Osteoblast (primary cell): ENCODE results near the gene TBXAS1. TPM values are rescaled to one million over a fixed set of nuclear protein-coding genes. Genes with fewer than 3 reads are reported as not detected.
A peak's percentile ranks its signal among the peaks of the same experiment; 100 is the strongest.

Experiments
- DNase-seq: peaks from one replicate; pipeline ENCODE4 v3.0.0; 2011; ENCODE audit warnings: low spot score, mixed read lengths; ENCODE audit not compliant: insufficient read length; ENCODE audit errors: missing footprints
- H2AFZ ChIP-seq: 2 replicates; pipeline ENCODE4 v1.6.0; 2011; ENCODE audit warnings: mild to moderate bottlenecking, low read length
- H3K27ac ChIP-seq: 2 replicates; pipeline ENCODE4 v1.5.1; 2011; ENCODE audit warnings: mild to moderate bottlenecking, low read depth, low read length, moderate library complexity
- H3K27me3 ChIP-seq: 2 replicates; pipeline ENCODE4 v1.6.0; 2012; ENCODE audit warnings: mild to moderate bottlenecking, control low read depth, inconsistent platforms, low read length, moderate library complexity; ENCODE audit not compliant: insufficient read depth
- H3K36me3 ChIP-seq: 2 replicates; pipeline ENCODE4 v1.5.1; 2011; ENCODE audit warnings: mild to moderate bottlenecking, low read length, control low read depth, moderate library complexity; ENCODE audit not compliant: insufficient read depth
- H3K4me1 ChIP-seq: 2 replicates; pipeline ENCODE4 v1.5.1; 2011; ENCODE audit warnings: mild to moderate bottlenecking, low read length, control low read depth, moderate library complexity; ENCODE audit not compliant: insufficient read depth
- H3K4me2 ChIP-seq: 2 replicates; pipeline ENCODE4 v1.6.0; 2011; ENCODE audit warnings: mild to moderate bottlenecking, low read length; ENCODE audit not compliant: insufficient read depth
- H3K4me3 ChIP-seq: fragments of 200-600 bp; sonication (generic); 3 replicates; pipeline ENCODE4 v1.5.1; 2012; ENCODE audit warnings: mild to moderate bottlenecking, low read length, inconsistent platforms; ENCODE audit not compliant: insufficient read depth
- H3K79me2 ChIP-seq: 2 replicates; pipeline ENCODE4 v1.6.0; 2012; ENCODE audit warnings: mild to moderate bottlenecking, low read length, control low read depth, inconsistent platforms; ENCODE audit not compliant: insufficient read depth
- H3K9me3 ChIP-seq: 2 replicates; pipeline ENCODE4 v1.5.1; 2011; ENCODE audit warnings: low read depth, low read length, control low read depth
- H4K20me1 ChIP-seq: 2 replicates; pipeline ENCODE4 v1.6.0; 2012; ENCODE audit warnings: mild to moderate bottlenecking, low read length, control low read depth; ENCODE audit not compliant: insufficient read depth
- total RNA-seq: library from RNA; depleted of rRNA; stranded (reverse); fragments of >200 nt; gene quantifications from 2 replicates; pipeline ENCODE4 v1.2.3, GENCODE V29; 2012
- TF ChIP-seq, protein P1 (sequence below): IDR thresholded peaks from 2 replicates; pipeline ENCODE4 v1.5.1; 2011; ENCODE audit warnings: mild to moderate bottlenecking, low read depth, low read length, moderate library complexity; ENCODE audit errors: extremely low read depth

TBXAS1 gene
- total RNA-seq, result 0.59 and 0.72 TPM in 2 replicates

DNA sequence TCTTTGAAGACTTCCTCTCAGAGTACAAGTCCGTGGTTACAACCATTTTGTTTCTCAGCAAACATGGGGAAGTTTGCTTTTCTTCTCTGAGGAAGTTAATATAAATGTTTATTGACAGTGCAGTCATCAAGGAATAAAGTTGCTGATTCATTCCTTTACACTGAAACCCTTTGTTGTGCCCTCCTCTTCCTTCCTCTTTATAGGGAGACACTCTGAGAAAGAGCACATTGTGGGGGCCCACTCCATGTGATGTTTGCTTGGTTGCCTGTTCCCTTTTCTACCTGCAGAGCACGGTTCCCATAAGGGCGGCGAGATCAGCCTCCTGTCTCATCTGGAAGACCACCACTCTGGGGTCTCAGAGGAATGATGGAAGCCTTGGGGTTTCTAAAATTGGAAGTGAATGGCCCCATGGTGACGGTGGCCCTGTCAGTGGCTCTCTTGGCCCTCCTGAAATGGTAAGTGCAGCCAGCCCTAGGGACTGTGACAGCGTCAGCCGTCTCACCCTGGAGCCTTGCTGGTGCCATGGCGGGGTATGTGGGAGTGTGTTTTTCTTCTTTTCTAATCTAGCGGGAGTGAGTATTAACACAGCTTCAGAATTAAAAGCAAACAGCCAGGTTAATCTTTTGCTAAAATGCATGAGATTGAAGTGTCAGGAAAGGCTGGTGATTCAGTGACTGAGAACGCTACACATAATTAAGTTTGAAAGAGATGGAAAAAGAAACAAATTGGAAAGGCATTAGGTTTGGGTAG, at the start of gene TBXAS1:
TSS of gene TBXAS1 (plus strand) at position 240 of the 750 bp plus-strand sequence. CDS start at position 367, 127 bp downstream.
- H3K36me3 ChIP-seq, result no peaks in the 10 kb centered on the region
- no peaks in the 10 kb centered on the region for H3K9me3 ChIP-seq
- no peak within 1 kb of the TSS for H3K27ac ChIP-seq
- H3K79me2 ChIP-seq, result no peaks in the 10 kb centered on the region
- H3K4me3 ChIP-seq, result no peak within 1 kb of the TSS
- TF ChIP-seq, protein P1, sequence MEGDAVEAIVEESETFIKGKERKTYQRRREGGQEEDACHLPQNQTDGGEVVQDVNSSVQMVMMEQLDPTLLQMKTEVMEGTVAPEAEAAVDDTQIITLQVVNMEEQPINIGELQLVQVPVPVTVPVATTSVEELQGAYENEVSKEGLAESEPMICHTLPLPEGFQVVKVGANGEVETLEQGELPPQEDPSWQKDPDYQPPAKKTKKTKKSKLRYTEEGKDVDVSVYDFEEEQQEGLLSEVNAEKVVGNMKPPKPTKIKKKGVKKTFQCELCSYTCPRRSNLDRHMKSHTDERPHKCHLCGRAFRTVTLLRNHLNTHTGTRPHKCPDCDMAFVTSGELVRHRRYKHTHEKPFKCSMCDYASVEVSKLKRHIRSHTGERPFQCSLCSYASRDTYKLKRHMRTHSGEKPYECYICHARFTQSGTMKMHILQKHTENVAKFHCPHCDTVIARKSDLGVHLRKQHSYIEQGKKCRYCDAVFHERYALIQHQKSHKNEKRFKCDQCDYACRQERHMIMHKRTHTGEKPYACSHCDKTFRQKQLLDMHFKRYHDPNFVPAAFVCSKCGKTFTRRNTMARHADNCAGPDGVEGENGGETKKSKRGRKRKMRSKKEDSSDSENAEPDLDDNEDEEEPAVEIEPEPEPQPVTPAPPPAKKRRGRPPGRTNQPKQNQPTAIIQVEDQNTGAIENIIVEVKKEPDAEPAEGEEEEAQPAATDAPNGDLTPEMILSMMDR, result no peak
- no peak for DNase-seq
- peaks cover 10% of the 10 kb centered on the region for H3K4me1 ChIP-seq
- no peaks in the 10 kb centered on the region for H4K20me1 ChIP-seq
- peak within 1 kb of the TSS; percentile 59 for H2AFZ ChIP-seq
- peak within 1 kb of the TSS; percentile 23 for H3K4me2 ChIP-seq
- no peaks in the 10 kb centered on the region for H3K27me3 ChIP-seq

DNA sequence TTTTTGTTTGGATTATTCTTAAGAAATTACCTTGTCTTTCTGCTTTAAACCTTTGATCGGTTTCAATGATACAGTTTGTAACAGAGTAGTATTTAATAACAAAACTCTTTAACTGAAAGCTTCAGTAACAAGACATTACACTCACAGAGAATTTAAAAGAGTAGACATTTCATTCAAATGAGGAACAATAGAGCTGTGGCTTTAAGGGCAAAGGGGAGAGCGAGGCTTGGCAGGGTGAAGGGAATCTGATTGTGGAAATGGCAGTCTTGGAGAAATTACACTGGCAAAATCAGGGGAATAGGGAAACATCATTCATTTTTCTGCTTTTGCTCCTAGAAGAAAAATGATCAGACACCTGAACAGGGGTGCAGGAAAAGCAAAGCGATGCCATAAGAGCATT, 46.1 kb upstream of the TBXAS1 start:
- Histone ChIP-seq H3K9me3 (no peaks in the 10 kb centered on the region), H3K27me3 (no peaks in the 10 kb centered on the region), H2AFZ (no peak overlapping the region), H4K20me1 (no peaks in the 10 kb centered on the region), H3K4me3 (no peak overlapping the region), H3K4me2 (no peak overlapping the region), H3K4me1 (no peaks in the 10 kb centered on the region), H3K27ac (no peak overlapping the region), H3K79me2 (peaks cover 18% of the 10 kb centered on the region), H3K36me3 (no peaks in the 10 kb centered on the region)
- TF ChIP-seq, protein P1, result no peak
- no peak for DNase-seq

DNA sequence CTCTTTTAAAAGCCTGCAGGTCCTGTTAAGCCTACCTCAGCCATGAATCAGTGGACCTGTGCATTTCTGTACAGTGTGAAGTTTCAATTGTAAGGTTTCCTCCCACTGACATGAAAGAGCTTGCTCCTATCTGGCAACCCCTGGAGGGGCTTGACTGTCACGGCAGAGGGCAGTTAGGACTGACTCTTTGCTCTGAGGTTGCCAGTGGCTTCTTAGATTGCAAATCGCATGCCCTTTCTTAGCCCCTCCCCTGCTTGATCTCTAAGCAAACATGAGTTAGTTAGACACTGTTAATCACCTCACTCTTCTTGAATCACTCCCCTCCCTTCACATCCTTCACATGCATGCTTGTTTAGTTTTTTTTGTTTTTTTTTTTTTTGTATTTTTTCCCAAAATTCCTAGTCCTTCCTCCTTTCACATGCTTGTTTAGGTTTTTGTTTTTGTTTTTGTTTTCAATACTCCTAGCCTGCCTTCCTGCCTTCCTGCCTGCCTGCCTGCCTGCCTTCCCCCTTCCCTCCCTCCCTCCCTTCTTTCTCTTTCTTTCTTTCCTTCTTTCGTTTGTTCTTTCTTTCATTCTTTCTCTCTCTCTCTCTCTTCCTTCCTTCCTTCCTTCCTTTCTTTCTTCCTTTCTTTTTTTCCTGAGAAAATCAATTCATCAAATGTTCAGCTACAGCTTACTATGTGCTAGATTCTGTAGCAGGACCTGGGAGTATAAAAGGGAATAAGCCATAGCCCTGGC, 45.2 kb upstream of the TBXAS1 start:
- H3K27ac ChIP-seq, result no peak overlapping the region
- no peak overlapping the region for H3K4me3 ChIP-seq
- TF ChIP-seq, protein P1, result no peak
- no peak for DNase-seq
- no peak overlapping the region for H3K4me2 ChIP-seq
- H4K20me1 ChIP-seq, result no peaks in the 10 kb centered on the region
- no peaks in the 10 kb centered on the region for H3K9me3 ChIP-seq
- H2AFZ ChIP-seq, result no peak overlapping the region
- no peaks in the 10 kb centered on the region for H3K36me3 ChIP-seq
- peaks cover 10% of the 10 kb centered on the region for H3K79me2 ChIP-seq
- H3K27me3 ChIP-seq, result no peaks in the 10 kb centered on the region
- H3K4me1 ChIP-seq, result no peaks in the 10 kb centered on the region

DNA sequence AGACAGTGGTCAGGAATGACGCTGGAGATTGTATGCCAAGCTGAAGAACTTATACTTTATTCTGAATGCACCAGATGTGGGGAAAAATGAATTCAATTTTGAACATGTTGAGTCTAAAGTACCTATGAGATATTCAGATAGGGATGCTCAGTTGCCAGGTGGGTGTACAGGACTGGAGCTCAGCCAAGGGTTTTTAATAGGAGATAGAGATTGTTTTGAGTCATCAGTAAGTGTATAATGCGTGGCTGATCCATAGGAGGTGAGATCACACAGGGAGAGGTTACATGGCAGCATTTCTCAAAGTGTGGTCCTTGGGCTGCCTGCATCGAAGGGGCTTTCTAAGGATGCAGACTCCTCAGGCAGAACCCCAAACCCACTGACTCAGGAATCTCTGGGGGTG, 44.4 kb upstream of the TBXAS1 start:
- Histone ChIP-seq H3K36me3 (no peaks in the 10 kb centered on the region), H3K4me2 (no peak overlapping the region), H4K20me1 (no peaks in the 10 kb centered on the region), H3K27me3 (no peaks in the 10 kb centered on the region), H3K79me2 (peaks cover 1% of the 10 kb centered on the region), H3K27ac (no peak overlapping the region), H3K9me3 (no peaks in the 10 kb centered on the region), H3K4me3 (no peak overlapping the region), H2AFZ (no peak overlapping the region), H3K4me1 (no peaks in the 10 kb centered on the region)
- DNase-seq, result no peak
- TF ChIP-seq, protein P1, result no peak
